Measurements from ENCODE around the gene MEIS2. TPM values are rescaled to one million over a fixed set of nuclear protein-coding genes. Genes with fewer than 3 reads are reported as not detected.
A peak's percentile ranks its signal among the peaks of the same experiment; 100 is the strongest.

Gene MEIS2
- total and polyA plus RNA-seq, 8 donors: 3.9 to 77.7 (median 25.9) TPM

DNA sequence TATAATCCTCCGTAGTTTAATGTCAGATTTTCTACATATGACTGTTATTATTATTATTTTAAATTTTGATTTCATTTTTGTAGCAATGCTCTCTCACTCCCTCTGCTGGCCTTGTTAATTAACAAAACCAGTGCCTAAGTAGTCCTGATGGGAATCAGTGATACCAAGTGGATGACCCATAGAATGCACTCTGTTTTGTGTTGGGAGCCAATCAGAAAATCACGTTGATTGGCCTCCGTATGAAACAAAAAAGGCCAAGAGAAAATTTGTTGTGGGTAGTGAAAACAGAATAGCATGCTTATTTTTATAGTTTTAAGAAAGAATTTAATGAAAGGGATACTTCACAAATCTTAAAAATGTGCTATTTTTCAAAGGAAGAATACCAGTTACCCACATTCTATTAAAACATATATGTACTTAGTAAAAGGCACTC lies 34.4 kb upstream of the MEIS2 start:
- no peak overlapping the region for H3K27ac ChIP-seq
- intact Hi-C loops (cut with DNase I; ENCODE audit: low total_unique reads): loop anchor here (10.0 kb wide), 1 partner anchor 250 kb away; no protein-coding TSS in a partner anchor

DNA sequence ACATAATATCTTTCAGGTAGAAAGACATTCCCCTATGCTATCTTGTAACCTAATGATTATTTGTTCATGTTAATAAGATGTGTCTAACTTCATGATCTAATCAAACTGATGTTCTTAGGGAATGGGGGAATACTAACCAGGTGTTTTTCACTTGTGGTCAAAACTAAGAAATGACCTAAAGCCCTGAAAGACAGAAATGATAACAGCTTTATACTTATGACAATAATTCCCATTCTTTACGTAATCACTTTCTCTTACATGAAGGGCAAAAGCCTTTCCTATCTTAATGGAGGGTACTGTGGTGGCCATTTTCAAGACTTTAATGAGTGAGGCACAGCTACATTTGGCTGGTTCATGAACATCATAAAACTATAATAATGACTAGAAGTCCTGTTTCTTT lies 33.9 kb upstream of the MEIS2 start:
- no peaks in the 10 kb centered on the region for H3K36me3 ChIP-seq
- H3K9me3 ChIP-seq: no peaks in the 10 kb centered on the region
- H3K4me1 ChIP-seq: peaks cover 0 to 11% (median 0%) of the 10 kb centered on the region in 4 donors
- H3K27ac ChIP-seq: no peak overlapping the region
- no peak overlapping the region for H3K4me3 ChIP-seq
- intact Hi-C loops (cut with DNase I; ENCODE audit: low total_unique reads): loop anchor here (10.0 kb wide), 1 partner anchor 249 kb away; no protein-coding TSS in a partner anchor
- TF ChIP-seq POLR2AphosphoS5 (IDR thresholded peaks at IDR 0.05) (no peak), EP300 (IDR thresholded peaks at IDR 0.05) (no peak), POLR2A (IDR thresholded peaks at IDR 0.05) (no peak)
- TF ChIP-seq, protein P1, sequence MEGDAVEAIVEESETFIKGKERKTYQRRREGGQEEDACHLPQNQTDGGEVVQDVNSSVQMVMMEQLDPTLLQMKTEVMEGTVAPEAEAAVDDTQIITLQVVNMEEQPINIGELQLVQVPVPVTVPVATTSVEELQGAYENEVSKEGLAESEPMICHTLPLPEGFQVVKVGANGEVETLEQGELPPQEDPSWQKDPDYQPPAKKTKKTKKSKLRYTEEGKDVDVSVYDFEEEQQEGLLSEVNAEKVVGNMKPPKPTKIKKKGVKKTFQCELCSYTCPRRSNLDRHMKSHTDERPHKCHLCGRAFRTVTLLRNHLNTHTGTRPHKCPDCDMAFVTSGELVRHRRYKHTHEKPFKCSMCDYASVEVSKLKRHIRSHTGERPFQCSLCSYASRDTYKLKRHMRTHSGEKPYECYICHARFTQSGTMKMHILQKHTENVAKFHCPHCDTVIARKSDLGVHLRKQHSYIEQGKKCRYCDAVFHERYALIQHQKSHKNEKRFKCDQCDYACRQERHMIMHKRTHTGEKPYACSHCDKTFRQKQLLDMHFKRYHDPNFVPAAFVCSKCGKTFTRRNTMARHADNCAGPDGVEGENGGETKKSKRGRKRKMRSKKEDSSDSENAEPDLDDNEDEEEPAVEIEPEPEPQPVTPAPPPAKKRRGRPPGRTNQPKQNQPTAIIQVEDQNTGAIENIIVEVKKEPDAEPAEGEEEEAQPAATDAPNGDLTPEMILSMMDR (IDR thresholded peaks at IDR 0.05): no peak
- no peak for DNase-seq
- peaks cover 0 to 7% (median 0%) of the 10 kb centered on the region in 3 donors for H3K27me3 ChIP-seq
- 50 to 69% (median 65%) methylated on average over 1 of the region's 1 CpG for WGBS, 5 donors

More for the DNA sequence above, 34.4 kb upstream of the MEIS2 start:
- H3K9me3 ChIP-seq: no peaks in the 10 kb centered on the region
- TF ChIP-seq, protein P1 (IDR thresholded peaks at IDR 0.05): peak in 5 of 7 experiments; percentile 55 to 76 (median 60)
- TF ChIP-seq POLR2A (IDR thresholded peaks at IDR 0.05): no peak
- peaks cover 0 to 11% (median 0%) of the 10 kb centered on the region in 4 donors for H3K4me1 ChIP-seq
- H3K27me3 ChIP-seq: peaks cover 0 to 7% (median 0%) of the 10 kb centered on the region in 3 donors
- no peaks in the 10 kb centered on the region for H3K36me3 ChIP-seq
- no peak overlapping the region for H3K4me3 ChIP-seq
- DNase-seq: peak in 1 of 2 donors; percentile 70
- WGBS, 5 donors: 29 to 35% (median 33%) methylated on average over 3 of the region's 3 CpGs

DNA sequence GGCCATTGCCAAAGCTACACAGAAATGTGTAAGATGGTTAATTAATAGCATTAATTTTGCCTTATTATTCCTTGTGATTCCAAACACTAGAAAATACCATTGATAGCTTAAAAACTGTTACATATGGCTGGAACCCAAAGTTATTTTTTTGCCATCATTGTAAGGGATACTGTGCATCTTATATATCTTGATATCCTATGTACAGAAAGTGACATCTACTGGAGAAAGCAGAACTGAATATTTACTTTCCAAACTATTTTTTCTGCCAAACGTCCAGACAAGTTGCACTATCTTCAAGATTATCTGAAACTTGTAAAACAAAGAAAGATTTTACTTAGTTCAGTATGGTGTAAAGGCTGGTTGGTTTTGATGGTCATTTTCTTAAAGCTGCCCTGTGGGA lies 33.3 kb upstream of the MEIS2 start:
- H3K27me3 ChIP-seq: peaks cover 0 to 7% (median 0%) of the 10 kb centered on the region in 3 donors
- no peaks in the 10 kb centered on the region for H3K9me3 ChIP-seq
- TF ChIP-seq, protein P1 (IDR thresholded peaks at IDR 0.05): peak in 2 of 7 experiments; percentile 13 to 18
- TF ChIP-seq POLR2A (IDR thresholded peaks at IDR 0.05): no peak
- peak in 1 of 2 donors; percentile 47 for DNase-seq
- peaks cover 0 to 11% (median 0%) of the 10 kb centered on the region in 4 donors for H3K4me1 ChIP-seq
- H3K36me3 ChIP-seq: no peaks in the 10 kb centered on the region
- no peak overlapping the region for H3K27ac ChIP-seq
- 0% methylated on average over 1 of the region's 1 CpG for WGBS, 5 donors
- H3K4me3 ChIP-seq: no peak overlapping the region
- intact Hi-C loops (cut with DNase I; ENCODE audit: low total_unique reads): loop anchor here (10.0 kb wide), 1 partner anchor 249 kb away; no protein-coding TSS in a partner anchor

DNA sequence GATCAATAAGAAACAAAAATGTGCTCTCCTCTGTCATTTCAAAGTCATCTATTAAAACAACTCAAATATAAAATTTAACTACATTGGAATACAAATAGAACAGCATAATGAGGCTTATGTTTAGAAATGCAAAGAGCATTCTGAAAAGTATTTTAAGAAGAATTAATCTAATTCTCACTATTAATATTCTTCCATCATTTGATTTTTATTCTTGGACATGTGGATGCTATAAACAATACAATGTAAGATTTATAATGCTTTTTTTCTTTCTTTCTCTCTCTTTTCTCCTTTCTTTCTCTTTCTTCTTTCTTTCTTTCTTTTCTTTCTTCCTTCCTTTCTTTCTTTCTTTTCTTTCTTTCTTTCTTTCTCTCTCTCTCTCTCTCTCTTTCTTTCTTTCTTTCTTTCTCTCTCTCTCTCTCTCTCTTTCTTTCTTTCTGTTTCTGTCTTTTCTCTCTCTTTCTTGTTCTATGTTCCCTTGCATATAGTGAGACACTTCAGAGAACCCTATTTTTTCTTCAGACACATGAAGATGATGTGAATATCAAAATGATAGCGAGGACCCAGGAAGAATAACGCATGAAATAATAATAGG lies 32.6 kb upstream of the MEIS2 start:
- intact Hi-C loops (cut with DNase I; ENCODE audit: low total_unique reads): loop anchor here (10.0 kb wide), 1 partner anchor 248 kb away; no protein-coding TSS in a partner anchor
- Histone ChIP-seq H3K4me3 (no peak overlapping the region), H3K4me1 (peaks cover 0 to 11% (median 0%) of the 10 kb centered on the region in 4 donors), H3K36me3 (no peaks in the 10 kb centered on the region), H3K9me3 (no peaks in the 10 kb centered on the region), H3K27me3 (peaks cover 0 to 7% (median 0%) of the 10 kb centered on the region in 3 donors), H3K27ac (no peak overlapping the region)
- TF ChIP-seq POLR2AphosphoS5 (IDR thresholded peaks at IDR 0.05) (no peak), POLR2A (IDR thresholded peaks at IDR 0.05) (no peak), EP300 (IDR thresholded peaks at IDR 0.05) (no peak)
- TF ChIP-seq, protein P1 (IDR thresholded peaks at IDR 0.05): no peak
- 91 to 95% (median 93%) methylated on average over 2 of the region's 2 CpGs for WGBS, 5 donors
- DNase-seq: no peak

All from stomach (tissue), 9 donors.